Measurements from ENCODE around the gene RHOT2. TPM values are rescaled to one million over a fixed set of nuclear protein-coding genes. Genes with fewer than 3 reads are reported as not detected.

RHOT2 gene
- total RNA-seq, 1 donor from 2014 or later = 165 TPM

DNA sequence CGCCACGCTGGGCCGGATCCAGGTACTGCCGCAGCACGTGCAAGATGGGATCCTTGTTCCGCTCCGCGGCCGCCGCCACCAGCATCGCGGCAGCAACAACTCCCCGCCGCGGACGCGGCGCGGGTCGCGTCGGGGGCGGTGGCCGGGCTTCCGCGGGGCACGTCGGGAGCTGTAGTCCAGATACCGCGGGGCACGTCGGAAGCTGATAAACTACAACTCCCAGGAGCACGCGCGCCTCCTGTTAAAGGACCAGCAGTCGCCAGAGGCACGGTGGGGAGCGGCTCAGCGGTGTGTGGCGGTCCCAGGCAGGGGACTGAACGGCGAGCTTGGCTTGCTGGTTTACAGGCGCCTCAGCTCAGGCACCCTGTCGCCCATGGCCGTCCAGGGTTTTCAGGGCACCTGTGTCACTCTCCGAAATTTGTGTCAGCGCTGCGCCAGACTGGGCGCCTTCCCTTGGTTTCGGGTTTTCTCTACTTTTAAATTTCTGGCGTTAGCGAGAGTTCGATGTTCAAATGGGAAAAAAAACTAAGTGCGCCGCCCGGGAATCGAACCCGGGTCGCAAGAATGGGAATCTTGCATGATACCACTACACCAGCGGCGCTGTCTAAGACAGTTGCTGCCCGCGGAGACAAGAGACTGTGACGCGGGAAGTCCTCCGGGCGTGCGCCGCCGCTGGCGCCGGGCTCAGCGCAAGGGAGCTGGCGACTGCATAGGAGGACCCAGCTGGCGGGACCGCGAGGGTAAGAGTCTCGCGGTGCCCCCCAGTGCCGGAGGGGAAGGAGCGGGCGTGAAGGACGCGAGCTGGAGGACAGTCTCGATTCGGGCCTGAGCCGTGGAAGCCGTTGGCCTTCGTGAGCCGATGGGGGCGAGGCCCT lies 31.5 kb upstream of the RHOT2 start, which contains the start of gene METTL26:
Gene METTL26, minus strand, starts transcription at position 100 of the 875 bp plus-strand sequence. Its CDS starts 15 bp downstream, at position 85.
- peaks cover 6% of the 10 kb centered on the region for H3K4me1 Mint-ChIP-seq (ENCODE audit: low read depth)
- H3K36me3 Mint-ChIP-seq (ENCODE audit: low read depth) = no peaks in the 10 kb centered on the region
- DNase-seq (ENCODE audit: low spot score) = peak; percentile 91
- peak within 1 kb of the TSS; percentile 85 for H3K4me3 Mint-ChIP-seq
- intact Hi-C loops (cut with micrococcal nuclease) = loop anchor here (1.0 to 5.0 kb wide), 14 partner anchors 13 to 1521 kb away; partner anchors contain the start of genes AXIN1, CAPN15, CHTF18 and DECR2
- H3K27ac Mint-ChIP-seq = peak within 1 kb of the TSS; percentile 91
- no peaks in the 10 kb centered on the region for H3K9me3 Mint-ChIP-seq
- no peaks in the 10 kb centered on the region for H3K27me3 Mint-ChIP-seq (ENCODE audit: insufficient read depth)

DNA sequence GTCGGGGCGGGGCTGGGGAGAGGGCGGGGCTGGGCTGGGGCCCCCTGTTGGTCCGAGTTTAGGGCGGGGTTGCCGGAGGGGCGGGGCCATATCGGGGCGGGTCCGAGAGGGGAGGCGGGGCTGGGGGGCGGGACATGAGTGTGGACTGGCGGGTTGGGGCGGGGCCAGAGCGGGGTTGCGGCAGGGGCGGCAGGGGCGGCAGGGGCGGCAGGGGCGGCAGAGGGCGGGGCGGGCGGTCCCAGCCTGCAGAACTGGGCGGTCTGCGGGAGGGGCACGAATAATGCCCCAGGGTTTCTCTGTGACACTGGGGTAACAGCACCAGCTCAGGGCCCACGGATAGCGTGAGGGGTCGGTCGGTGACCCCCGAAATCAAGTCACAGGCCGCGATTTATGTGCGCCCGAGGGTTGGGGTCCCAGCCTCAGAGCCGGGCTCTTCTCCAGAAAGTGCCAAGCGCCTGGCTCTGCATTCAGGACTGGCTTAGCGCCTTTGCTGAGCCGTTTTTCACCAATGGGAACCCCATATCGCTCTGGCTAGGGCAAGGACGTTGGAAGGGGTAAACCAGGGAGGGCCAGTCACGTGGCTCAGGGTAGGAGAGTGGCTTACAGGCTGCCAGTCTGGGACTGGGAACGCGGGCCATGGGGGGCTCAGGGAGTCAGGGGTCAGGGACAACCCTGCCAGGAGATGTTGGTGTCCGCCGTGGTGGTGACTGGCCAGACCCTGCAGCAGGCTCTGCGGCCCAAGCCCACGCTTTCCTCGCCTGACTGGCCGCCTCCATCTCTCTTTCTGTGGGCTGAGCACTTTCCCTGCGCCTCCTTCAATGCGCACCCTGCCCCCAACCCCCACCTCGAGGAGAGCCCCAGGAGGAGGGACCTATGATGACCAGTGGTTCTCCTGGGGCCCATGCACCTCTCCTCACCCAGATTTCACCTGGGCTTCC lies 30.6 kb upstream of the RHOT2 start:
- peak; percentile 71 for DNase-seq (ENCODE audit: low spot score)
- Mint-ChIP-seq H3K4me3 (peak overlapping the region; percentile 85), H3K4me1 (ENCODE audit: low read depth) (peaks cover 6% of the 10 kb centered on the region), H3K27ac (no peak overlapping the region), H3K9me3 (no peaks in the 10 kb centered on the region), H3K36me3 (ENCODE audit: low read depth) (no peaks in the 10 kb centered on the region), H3K27me3 (ENCODE audit: insufficient read depth) (no peaks in the 10 kb centered on the region)
- intact Hi-C loops (cut with micrococcal nuclease) = loop anchor here (1.0 to 5.0 kb wide), 8 partner anchors 23 to 1520 kb away; partner anchors contain the start of genes AXIN1, CHTF18, CRAMP1 and DECR2

DNA sequence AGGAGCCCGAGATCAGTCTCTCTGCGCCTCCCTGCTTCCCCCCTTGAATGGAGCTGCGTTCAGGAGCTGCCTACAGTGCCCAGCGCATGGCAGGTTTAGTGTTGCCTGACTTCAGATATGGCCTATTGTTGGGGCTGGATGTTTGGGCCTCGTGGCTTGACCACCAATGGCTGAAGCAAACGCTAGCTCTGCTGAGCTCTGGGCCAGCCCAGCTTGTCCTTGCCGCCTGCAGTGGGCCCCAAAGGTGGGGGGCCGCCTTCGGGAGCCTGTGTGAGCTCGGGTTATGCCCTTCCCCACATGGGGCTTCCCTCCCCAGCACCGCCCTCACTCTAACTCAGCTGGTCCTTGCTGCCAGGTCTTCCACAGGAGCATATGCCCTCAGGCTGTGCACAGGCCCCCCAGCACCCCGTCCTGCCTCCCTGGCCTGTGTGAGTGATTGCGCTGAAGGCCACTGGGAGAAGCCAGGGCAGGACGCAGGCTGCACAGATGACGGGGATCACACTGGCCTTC lies 29.8 kb upstream of the RHOT2 start:
- Mint-ChIP-seq H3K27ac (no peak overlapping the region), H3K4me3 (no peak overlapping the region), H3K27me3 (ENCODE audit: insufficient read depth) (no peaks in the 10 kb centered on the region), H3K4me1 (ENCODE audit: low read depth) (peaks cover 6% of the 10 kb centered on the region), H3K9me3 (no peaks in the 10 kb centered on the region), H3K36me3 (ENCODE audit: low read depth) (no peaks in the 10 kb centered on the region)
- DNase-seq (ENCODE audit: low spot score) = no peak
- intact Hi-C loops (cut with micrococcal nuclease) = loop anchor here (2.0 to 5.0 kb wide), 4 partner anchors 149 to 1519 kb away; partner anchors contain the start of genes CHTF18, CRAMP1, IFT140 and PGAP6

DNA sequence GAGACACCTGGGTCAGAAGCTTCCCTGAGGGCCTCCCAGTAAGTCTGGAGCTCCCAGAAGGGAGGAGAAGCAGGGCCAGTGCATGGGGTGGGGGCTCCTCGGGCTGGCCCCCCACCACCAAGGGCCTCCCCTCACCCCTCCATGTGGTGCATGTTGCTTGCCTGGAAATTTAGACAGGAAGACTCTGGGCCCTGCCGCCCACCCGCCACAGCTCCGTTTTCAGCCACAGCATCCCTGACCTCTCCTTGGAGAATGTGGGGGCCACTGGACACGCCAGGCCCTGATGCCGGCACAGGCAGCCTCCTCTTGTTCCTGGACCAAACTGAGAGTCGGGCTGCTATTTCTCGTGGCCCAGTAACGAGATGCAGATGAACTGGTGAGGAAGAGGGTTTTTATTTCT lies 29.1 kb upstream of the RHOT2 start:
- no peaks in the 10 kb centered on the region for H3K36me3 Mint-ChIP-seq (ENCODE audit: low read depth)
- H3K9me3 Mint-ChIP-seq = no peaks in the 10 kb centered on the region
- no peak for DNase-seq (ENCODE audit: low spot score)
- no peaks in the 10 kb centered on the region for H3K27me3 Mint-ChIP-seq (ENCODE audit: insufficient read depth)
- intact Hi-C loops (cut with micrococcal nuclease) = loop anchor here (2.0 to 5.0 kb wide), 4 partner anchors 148 to 1518 kb away; partner anchors contain the start of genes CHTF18, CRAMP1, IFT140 and PGAP6
- H3K4me3 Mint-ChIP-seq = no peak overlapping the region
- no peak overlapping the region for H3K27ac Mint-ChIP-seq
- H3K4me1 Mint-ChIP-seq (ENCODE audit: low read depth) = peaks cover 6% of the 10 kb centered on the region

DNA sequence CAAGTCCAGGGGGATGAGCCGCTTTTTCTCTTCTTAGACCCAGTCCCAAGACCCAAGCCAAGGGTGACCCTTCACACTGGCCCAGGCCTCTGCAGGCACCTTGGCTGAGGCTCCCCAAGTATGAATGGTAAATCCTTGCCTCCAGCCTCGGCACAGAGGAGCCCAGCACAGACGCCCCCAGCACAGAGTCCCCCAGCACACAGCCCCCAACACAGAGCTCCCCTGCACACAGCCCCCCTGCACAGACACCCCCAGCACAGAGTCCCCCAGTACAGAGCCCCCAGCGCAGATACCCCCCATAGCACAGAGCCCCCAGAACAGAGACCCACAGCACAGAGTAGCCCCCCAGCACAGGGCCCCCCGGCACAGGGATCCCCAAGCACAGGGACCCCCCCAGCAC lies 27.3 kb upstream of the RHOT2 start:
- peaks cover 6% of the 10 kb centered on the region for H3K4me1 Mint-ChIP-seq (ENCODE audit: low read depth)
- H3K36me3 Mint-ChIP-seq (ENCODE audit: low read depth) = peaks cover 2% of the 10 kb centered on the region
- peak overlapping the region; percentile 67 for H3K4me3 Mint-ChIP-seq
- DNase-seq (ENCODE audit: low spot score) = no peak
- H3K9me3 Mint-ChIP-seq = no peaks in the 10 kb centered on the region
- no peaks in the 10 kb centered on the region for H3K27me3 Mint-ChIP-seq (ENCODE audit: insufficient read depth)
- intact Hi-C loops (cut with micrococcal nuclease) = loop anchor here (1.0 kb wide), 2 partner anchors 9 to 20 kb away; partner anchors contain the start of gene WDR90
- no peak overlapping the region for H3K27ac Mint-ChIP-seq

DNA sequence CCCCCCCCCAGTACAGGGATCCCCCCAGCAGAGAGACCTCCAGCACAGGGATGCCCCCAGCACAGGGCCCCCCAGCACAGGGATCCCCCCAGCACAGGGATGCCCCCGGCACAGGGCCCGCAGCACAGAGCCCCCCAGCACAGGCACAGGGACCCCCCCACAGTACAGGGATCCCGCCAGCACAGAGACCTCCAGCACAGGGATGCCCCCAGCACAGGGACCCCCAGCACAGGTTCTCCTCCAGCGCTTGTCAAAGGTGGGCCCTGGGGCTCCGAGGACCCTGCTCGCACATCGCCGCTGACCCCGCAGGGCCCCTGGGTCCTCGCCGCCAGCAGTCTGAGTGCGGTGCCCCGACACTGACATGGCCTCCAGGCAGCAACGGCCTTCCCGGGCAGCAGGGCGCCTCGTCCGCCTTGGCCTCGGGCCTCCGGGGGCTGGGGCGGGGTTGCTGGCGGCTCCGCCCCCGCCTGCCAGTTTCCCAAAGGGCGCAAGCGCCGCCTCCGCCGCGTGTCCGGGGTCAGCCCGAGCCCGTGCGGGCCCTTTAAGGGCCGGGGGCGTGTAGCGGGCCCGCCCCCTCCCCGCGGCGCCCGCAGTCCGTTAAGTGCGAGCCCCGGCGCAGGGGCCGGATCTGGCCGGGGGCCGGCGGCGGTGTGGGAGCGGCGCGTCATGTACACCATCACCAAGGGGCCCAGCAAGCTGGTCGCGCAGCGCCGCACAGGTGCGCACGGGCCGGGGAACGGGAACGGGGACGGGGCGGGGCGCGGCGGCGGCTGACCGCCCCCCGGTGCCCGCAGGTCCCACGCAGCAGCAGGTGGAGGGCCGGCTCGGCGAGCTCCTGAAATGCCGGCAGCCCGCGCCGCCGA lies 26.4 kb upstream of the RHOT2 start, which contains the start of gene MCRIP2:
Gene MCRIP2, plus strand, starts transcription at position 503 of the 863 bp plus-strand sequence. Its CDS starts 164 bp downstream, at position 667.
- DNase-seq (ENCODE audit: low spot score) = peak; percentile 80
- Mint-ChIP-seq H3K4me3 (peak within 1 kb of the TSS; percentile 76), H3K9me3 (no peaks in the 10 kb centered on the region), H3K27me3 (ENCODE audit: insufficient read depth) (no peaks in the 10 kb centered on the region), H3K4me1 (ENCODE audit: low read depth) (peaks cover 3% of the 10 kb centered on the region), H3K27ac (no peak within 1 kb of the TSS), H3K36me3 (ENCODE audit: low read depth) (peaks cover 2% of the 10 kb centered on the region)
- intact Hi-C loops (cut with micrococcal nuclease) = loop anchor here (1.0 kb wide), 2 partner anchors 8 to 19 kb away; partner anchors contain the start of gene WDR90

DNA sequence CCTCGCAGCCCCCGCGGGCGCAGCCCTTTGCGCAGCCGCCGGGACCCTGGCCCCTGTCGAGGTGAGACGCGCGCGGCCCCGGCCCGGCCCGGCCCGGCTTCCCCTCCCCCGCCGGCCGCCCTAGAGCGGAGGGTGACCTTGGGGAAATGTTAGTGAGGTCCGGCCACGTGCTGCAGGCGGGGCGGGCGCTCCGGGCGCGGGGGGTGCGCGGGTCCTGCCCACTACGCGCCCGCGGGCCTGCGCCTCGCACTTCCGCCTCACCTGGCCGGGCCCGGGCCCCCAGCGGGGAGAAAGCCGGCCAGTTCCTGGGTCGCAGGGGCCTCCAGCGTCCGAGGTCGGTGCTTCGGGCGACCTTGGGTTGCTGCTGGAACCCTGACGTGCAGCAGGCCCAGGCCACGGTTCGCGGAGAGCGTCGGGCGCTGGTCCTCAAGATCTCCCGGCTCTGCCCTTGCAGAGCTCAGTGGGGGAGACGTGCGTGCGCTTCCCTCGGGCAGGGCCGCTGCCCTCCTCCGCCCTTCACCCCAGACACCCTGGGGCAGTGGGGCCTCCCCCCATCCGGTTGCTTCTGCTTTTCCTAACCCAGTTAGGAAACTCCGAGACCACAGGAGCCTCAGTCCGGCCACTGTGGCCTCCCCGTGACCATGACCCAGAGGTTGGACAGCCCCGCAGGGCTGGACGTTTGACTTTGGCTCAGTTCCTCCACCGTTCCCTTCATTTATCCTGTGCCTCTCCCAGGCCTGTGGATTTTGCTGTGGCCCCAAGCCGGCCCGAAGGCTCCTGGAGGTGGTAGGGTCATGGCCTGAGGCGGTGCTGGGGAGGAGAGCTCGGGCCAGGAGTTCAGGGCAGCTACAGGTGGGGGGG lies 25.5 kb upstream of the RHOT2 start:
- Mint-ChIP-seq H3K27me3 (ENCODE audit: insufficient read depth) (no peaks in the 10 kb centered on the region), H3K4me1 (ENCODE audit: low read depth) (no peaks in the 10 kb centered on the region), H3K27ac (no peak overlapping the region), H3K4me3 (peak overlapping the region; percentile 76), H3K9me3 (no peaks in the 10 kb centered on the region), H3K36me3 (ENCODE audit: low read depth) (peaks cover 2% of the 10 kb centered on the region)
- intact Hi-C loops (cut with micrococcal nuclease) = no loop called here
- DNase-seq (ENCODE audit: low spot score) = no peak

DNA sequence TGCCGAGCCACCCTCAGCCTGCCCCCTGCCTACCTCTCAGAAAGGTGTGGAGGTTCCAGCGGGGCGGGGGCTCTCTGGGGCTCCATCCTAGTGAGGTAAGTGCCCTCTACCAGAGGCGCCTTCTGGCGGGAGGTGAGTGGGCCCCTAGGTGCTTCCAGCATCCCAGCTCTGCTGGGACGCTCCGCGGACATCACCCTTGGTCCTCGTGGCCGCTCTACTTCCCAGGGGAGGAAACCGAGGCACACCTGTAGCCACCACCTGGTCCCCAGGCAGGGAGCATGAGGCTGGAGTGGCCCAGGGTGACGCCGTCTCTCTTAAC lies 24.9 kb upstream of the RHOT2 start:
- Mint-ChIP-seq H3K4me1 (ENCODE audit: low read depth) (no peaks in the 10 kb centered on the region), H3K27ac (no peak overlapping the region), H3K4me3 (peak overlapping the region; percentile 76), H3K9me3 (no peaks in the 10 kb centered on the region), H3K27me3 (ENCODE audit: insufficient read depth) (no peaks in the 10 kb centered on the region), H3K36me3 (ENCODE audit: low read depth) (peaks cover 2% of the 10 kb centered on the region)
- no peak for DNase-seq (ENCODE audit: low spot score)
- intact Hi-C loops (cut with micrococcal nuclease) = no loop called here

DNA sequence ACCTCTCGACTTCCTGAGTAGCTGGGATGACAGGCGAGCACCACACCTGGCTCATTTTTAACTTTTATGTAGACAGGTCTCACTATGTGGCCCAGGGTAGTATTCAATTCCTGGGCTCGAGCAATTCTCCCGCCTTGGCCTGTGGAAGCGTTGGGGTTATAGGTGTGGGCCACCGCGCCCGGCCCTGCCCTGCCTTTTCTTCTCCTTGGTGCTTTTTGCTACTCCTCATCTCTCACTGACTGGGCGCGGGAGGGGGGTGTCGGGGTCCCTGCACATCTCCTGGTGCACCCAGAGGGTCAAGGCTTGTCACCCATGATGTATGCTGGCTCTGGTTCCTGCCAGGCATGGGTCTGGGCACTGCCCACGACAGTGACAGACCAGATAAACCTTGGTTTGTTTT lies 23.4 kb upstream of the RHOT2 start:
- no peaks in the 10 kb centered on the region for H3K27me3 Mint-ChIP-seq (ENCODE audit: insufficient read depth)
- peaks cover 2% of the 10 kb centered on the region for H3K36me3 Mint-ChIP-seq (ENCODE audit: low read depth)
- intact Hi-C loops (cut with micrococcal nuclease) = no loop called here
- no peak for DNase-seq (ENCODE audit: low spot score)
- H3K4me3 Mint-ChIP-seq = peak overlapping the region; percentile 76
- H3K27ac Mint-ChIP-seq = no peak overlapping the region
- no peaks in the 10 kb centered on the region for H3K9me3 Mint-ChIP-seq
- no peaks in the 10 kb centered on the region for H3K4me1 Mint-ChIP-seq (ENCODE audit: low read depth)

DNA sequence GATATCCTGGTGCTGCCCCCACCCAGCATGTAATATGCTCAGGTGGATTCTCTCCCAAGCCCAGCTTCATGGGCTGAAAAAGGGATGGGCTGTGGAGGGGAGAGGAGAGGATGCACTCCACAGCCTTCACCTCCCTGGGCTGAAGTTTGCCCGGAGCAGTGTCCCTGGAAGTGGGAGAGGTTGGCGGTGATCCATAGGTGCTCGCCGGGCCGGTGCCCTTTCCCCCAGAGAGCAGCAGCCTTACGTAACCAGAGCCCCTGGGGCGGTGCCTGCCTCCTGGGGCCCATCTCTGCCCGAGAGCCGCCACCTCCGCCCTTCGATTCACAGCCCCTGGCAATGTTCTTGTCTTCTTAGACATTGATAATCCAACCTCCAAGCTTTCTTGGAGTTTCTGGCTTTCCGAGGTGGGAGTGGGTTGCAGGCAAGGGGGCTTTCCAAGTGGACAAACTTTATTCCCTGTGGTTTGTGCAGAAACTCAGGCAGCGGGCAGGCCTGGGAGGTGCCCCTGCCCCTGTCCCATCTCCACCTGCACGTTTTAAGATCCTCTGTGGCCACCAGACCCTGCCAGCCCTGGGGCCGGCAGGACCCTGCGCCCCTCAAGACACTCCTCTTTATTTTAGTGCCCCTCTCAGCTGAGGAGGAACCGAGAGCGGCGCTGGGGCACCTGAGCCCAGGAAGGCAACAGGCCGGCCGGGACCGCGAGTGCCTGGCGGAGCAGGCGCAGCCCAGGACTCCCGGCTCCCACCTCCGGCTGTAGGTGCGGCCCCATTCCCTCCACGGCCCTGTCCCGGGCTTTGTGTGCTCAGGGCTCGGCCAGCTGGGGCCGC lies 21.9 kb upstream of the RHOT2 start:
- no peaks in the 10 kb centered on the region for H3K9me3 Mint-ChIP-seq
- H3K27me3 Mint-ChIP-seq (ENCODE audit: insufficient read depth) = no peaks in the 10 kb centered on the region
- no peak for DNase-seq (ENCODE audit: low spot score)
- peaks cover 2% of the 10 kb centered on the region for H3K36me3 Mint-ChIP-seq (ENCODE audit: low read depth)
- intact Hi-C loops (cut with micrococcal nuclease) = no loop called here
- H3K4me1 Mint-ChIP-seq (ENCODE audit: low read depth) = no peaks in the 10 kb centered on the region
- H3K4me3 Mint-ChIP-seq = no peak overlapping the region
- no peak overlapping the region for H3K27ac Mint-ChIP-seq
